Bronchial epithelial cell (primary cell): ENCODE data around the gene HOPX. TPM values are rescaled to one million over a fixed set of nuclear protein-coding genes. Genes with fewer than 3 reads are reported as not detected.

Experiments used
- DNase-seq: peaks from one replicate; pipeline ENCODE4 v3.0.0-alpha.2; 2010; ENCODE audit warnings: low read depth
- FAIRE-seq: peaks from 2 replicates; lab custom pipeline; 2011; peaks lifted over from hg19 to GRCh38; lab: Jason Lieb, UNC
- H3K27me3 ChIP-seq: 2 replicates; pipeline ENCODE4 v1.5.1; 2011; ENCODE audit warnings: low read length; ENCODE audit not compliant: control insufficient read depth, insufficient read depth
- H3K36me3 ChIP-seq: 2 replicates; pipeline ENCODE4 v1.5.1; 2011; ENCODE audit warnings: low read length; ENCODE audit not compliant: control insufficient read depth, insufficient read depth
- H3K4me3 ChIP-seq: 2 replicates; pipeline ENCODE4 v1.5.1; 2011; ENCODE audit warnings: mild to moderate bottlenecking, low read depth, low read length, control low read depth
- total RNA-seq: library from RNA; depleted of rRNA; stranded (reverse); fragments of >200 nt; gene quantifications from 2 replicates; pipeline ENCODE4 v1.2.1, GENCODE V29; 2014
- TF ChIP-seq, protein P1 (sequence below): IDR thresholded peaks from 2 replicates; pipeline ENCODE4 v1.5.1; 2011; ENCODE audit warnings: mild to moderate bottlenecking, moderate library complexity, low read length, control low read depth, inconsistent platforms; ENCODE audit not compliant: insufficient read depth, severe bottlenecking

Gene HOPX
- total RNA-seq, 1 donor from 2014 or later, result 30.8 TPM

DNA sequence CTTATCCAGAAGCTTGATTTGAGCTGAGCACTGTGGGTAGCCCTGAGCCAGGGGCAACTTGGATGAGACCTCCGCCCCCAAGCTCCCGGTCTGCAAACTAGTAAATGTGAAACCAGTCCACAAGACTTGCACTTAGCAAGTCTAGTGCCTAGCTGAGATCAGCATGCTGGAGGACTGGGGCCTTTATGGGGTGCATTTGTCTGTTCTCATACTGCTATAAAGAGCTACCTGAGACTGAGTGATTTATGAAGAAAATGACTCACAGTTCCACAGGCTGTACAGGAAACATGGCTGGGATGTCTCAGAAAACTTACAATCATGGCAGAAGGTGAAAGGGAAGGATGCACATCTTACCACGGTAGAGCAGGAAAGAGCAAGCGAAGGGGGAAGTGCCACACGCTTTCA, 42.1 kb upstream of the HOPX start:
- no peaks in the 10 kb centered on the region for H3K27me3 ChIP-seq
- no peak overlapping the region for H3K4me3 ChIP-seq
- DNase-seq, result peak; percentile 64
- FAIRE-seq, result no peak
- H3K36me3 ChIP-seq, result no peaks in the 10 kb centered on the region
- TF ChIP-seq, protein P1, sequence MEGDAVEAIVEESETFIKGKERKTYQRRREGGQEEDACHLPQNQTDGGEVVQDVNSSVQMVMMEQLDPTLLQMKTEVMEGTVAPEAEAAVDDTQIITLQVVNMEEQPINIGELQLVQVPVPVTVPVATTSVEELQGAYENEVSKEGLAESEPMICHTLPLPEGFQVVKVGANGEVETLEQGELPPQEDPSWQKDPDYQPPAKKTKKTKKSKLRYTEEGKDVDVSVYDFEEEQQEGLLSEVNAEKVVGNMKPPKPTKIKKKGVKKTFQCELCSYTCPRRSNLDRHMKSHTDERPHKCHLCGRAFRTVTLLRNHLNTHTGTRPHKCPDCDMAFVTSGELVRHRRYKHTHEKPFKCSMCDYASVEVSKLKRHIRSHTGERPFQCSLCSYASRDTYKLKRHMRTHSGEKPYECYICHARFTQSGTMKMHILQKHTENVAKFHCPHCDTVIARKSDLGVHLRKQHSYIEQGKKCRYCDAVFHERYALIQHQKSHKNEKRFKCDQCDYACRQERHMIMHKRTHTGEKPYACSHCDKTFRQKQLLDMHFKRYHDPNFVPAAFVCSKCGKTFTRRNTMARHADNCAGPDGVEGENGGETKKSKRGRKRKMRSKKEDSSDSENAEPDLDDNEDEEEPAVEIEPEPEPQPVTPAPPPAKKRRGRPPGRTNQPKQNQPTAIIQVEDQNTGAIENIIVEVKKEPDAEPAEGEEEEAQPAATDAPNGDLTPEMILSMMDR, result no peak

DNA sequence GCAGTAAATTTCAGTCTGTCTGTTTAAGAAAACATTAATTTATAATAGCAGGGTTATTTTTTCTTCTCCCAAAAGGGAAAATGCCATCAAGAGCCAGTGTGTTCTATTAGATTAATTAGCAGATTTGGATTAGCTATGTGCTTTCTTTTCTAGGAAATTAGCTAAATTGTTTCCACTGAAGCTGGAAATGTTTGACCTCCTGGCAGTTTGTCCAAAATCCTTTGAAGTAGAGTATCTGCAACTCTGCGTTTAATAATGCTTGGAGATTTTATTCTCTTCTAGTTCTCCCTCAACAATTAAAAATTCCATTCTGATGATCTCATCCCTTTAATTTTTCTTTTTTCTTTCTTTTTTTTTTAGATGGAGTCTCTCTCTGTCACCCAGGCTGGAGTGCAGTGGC, 27.1 kb upstream of the HOPX start:
- FAIRE-seq (no peak), DNase-seq (no peak)
- no peak overlapping the region for H3K4me3 ChIP-seq

DNA sequence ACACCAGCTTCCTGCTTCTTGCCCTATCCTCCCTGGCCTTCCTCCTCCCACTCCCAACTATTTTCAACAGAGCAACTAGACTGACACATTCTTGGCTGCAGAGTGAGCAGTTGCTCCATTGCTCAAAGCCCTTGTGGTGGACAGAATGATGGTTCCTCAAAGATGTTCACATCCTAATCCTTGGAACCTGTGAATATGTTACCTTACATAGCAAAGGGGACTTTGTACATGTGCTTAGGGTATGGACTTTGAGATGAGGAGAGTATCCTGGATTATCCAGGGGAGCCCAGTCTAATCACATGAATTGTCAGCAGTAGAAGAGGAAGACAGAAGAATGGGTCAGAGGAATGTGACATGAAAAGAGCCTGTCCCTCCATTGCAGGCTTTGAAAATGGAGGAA, 24.9 kb upstream of the HOPX start:
- FAIRE-seq (no peak), DNase-seq (no peak)
- TF ChIP-seq, protein P1, result no peak
- H3K4me3 ChIP-seq, result no peak overlapping the region
- H3K27me3 ChIP-seq, result no peaks in the 10 kb centered on the region
- H3K36me3 ChIP-seq, result no peaks in the 10 kb centered on the region

More for the DNA sequence above, 27.1 kb upstream of the HOPX start:
- H3K27me3 ChIP-seq, result no peaks in the 10 kb centered on the region
- H3K36me3 ChIP-seq, result no peaks in the 10 kb centered on the region
- TF ChIP-seq, protein P1, result no peak

DNA sequence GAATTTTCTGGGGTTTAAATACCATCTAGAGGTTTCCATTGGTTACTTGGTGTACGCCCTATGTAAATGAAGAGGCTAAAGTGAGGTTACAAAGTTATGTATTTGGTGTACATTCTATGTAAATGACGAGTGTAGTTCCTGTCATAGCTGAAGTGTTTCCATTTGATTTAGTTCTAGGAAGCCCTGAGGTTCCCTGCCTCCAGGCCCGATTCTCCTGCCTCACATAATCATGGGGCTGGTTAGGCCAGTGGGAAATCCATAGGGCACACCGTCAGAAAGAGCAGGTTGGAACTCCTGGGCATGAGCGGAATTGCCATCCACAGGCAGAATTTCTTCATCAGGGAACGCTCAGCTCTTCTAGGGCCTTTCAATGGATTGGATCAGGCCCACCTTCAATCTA, 24.2 kb upstream of the HOPX start:
- H3K4me3 ChIP-seq, result no peak overlapping the region
- TF ChIP-seq, protein P1, result no peak
- H3K36me3 ChIP-seq, result no peaks in the 10 kb centered on the region
- no peaks in the 10 kb centered on the region for H3K27me3 ChIP-seq
- no peak for DNase-seq
- no peak for FAIRE-seq

DNA sequence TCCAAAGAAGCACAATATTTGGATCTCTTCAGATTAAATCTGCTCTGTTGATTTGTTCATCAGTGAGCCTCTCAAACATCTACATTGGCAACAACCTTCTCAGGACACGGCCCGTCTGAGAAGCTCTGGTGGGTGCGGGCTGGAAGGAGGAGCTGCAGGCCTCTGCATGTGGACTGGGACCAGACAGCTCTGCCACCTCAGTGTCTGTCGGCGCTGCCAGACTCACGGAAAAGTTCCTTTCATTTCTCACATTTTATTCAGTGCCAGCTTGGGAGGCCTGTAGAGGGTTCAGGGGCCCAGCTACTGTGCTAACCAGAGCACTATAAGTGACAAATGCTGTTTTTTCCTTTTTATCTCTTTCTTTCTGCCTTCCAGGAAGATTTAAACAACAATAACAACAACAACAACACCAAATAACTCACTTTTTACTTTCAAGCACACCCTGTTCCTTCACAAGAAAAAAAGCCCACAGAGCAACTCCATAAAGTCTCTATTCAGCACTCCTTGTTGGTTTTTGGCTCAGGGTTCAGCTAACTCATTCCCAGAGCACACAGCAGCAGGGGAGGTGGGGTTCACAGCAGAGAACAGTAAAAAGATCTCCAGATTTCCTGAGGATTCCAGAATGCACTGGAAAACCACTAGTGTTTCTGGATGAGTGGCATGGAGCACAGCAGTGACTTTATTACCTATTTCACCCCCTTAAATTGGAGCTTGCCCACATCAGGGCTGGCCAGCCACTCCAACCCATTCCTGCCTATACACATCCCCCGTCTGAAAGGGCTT, 23.2 kb upstream of the HOPX start:
- H3K27me3 ChIP-seq, result no peaks in the 10 kb centered on the region
- TF ChIP-seq, protein P1, result no peak
- H3K4me3 ChIP-seq, result no peak overlapping the region
- FAIRE-seq, result no peak
- peak; percentile 40 for DNase-seq
- no peaks in the 10 kb centered on the region for H3K36me3 ChIP-seq

DNA sequence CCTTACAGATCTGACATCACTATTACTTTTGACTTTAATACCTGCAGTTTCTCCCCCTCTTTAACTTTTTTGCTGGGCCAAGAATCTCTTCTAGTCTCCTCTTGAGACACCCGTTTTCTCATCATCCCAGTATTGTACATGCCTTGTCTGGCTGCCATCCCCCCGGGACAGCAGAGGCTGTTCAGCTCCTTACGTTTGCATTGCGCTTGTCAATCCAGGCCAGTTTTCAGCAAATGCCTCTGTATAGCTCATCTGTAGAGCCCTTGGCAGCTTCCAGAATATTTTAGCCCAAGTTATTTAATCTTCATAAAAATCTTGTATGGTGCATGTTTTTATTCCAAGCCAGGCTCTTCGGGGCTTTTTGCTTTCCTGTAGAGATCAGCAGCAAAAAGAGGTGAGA, 22.3 kb upstream of the HOPX start:
- DNase-seq (no peak), FAIRE-seq (no peak)
- H3K36me3 ChIP-seq, result no peaks in the 10 kb centered on the region
- TF ChIP-seq, protein P1, result no peak
- H3K27me3 ChIP-seq, result no peaks in the 10 kb centered on the region
- no peak overlapping the region for H3K4me3 ChIP-seq
